Endothelial cell of umbilical vein (primary cell): ENCODE data around the gene GDPD3. TPM values are rescaled to one million over a fixed set of nuclear protein-coding genes. Genes with fewer than 3 reads are reported as not detected.

Experiments
- BruUV-seq: library from RNA; stranded (reverse); fragments of 400-500 nt; replicated peaks from 2 replicates; lab custom pipeline; 2021; lab: Mats Ljungman, UMichigan
- CTCF ChIA-PET: fragments of 300-600, 350-600 bp; sonication (Branson Sonifier 250); formaldehyde crosslinking; loops from one replicate; lab custom pipeline; 2021; ENCODE audit warnings: antibody characterized with exemption, inconsistent platforms; lab: Charles Lee
- POLR2A ChIA-PET: fragments of 300-600, 350-600 bp; sonication (Branson Sonifier 250); formaldehyde crosslinking; loops from one replicate; lab custom pipeline; 2021; ENCODE audit warnings: antibody characterized with exemption, inconsistent platforms; lab: Charles Lee
- DNase-seq: peaks from one replicate; pipeline ENCODE4 v3.0.0-alpha.2; 2011; ENCODE audit warnings: low read depth, low spot score
- FAIRE-seq: peaks from 2 replicates; lab custom pipeline; 2011; peaks lifted over from hg19 to GRCh38; lab: Jason Lieb, UNC
- H2AFZ ChIP-seq: 2 replicates; pipeline ENCODE4 v1.6.0; 2012; ENCODE audit warnings: low read depth, low read length, control low read depth, inconsistent platforms
- H3K27ac ChIP-seq: 2 replicates; pipeline ENCODE4 v1.5.1; 2011; ENCODE audit warnings: low read depth, mild to moderate bottlenecking, control low read depth, low read length, moderate library complexity; ENCODE audit not compliant: insufficient read depth
- H3K27me3 ChIP-seq, 2 experiments: 2 replicates each; pipeline versions ENCODE4 v1.6.0 to v1.6.1; 2011; ENCODE audit warnings: low read length in 2 of 2, mixed read lengths in 1 of 2; ENCODE audit not compliant: control insufficient read depth in 2 of 2, insufficient read depth in 2 of 2
- H3K36me3 ChIP-seq, 2 experiments: 2 replicates in 1 of 2; 3 replicates in 1 of 2; pipeline ENCODE4 v1.5.1; 2011; ENCODE audit warnings: low read length in 2 of 2, mild to moderate bottlenecking in 1 of 2, moderate library complexity in 1 of 2; ENCODE audit not compliant: control insufficient read depth in 2 of 2, insufficient read depth in 2 of 2; ENCODE audit errors: extremely low read depth in 1 of 2
- H3K4me1 ChIP-seq: 3 replicates; pipeline ENCODE4 v1.5.1; 2011; ENCODE audit warnings: mild to moderate bottlenecking, low read length; ENCODE audit not compliant: control insufficient read depth, insufficient read depth; ENCODE audit errors: extremely low read depth
- H3K4me2 ChIP-seq: 2 replicates; pipeline ENCODE4 v1.6.1; 2011; ENCODE audit warnings: low read length, control low read depth, mixed read lengths; ENCODE audit not compliant: insufficient read depth
- H3K4me3 ChIP-seq, 3 experiments: fragments of 200-600 bp in 1 of 3; sonication (generic), shearing (Covaris generic) in 1 of 3; replicated peaks in 1 of 3; 2 replicates each; pipeline ENCODE4 v1.5.1; 2011 to 2016; ENCODE audit warnings: control low read depth in 3 of 3, low read length in 3 of 3, mild to moderate bottlenecking in 2 of 3, inconsistent platforms in 1 of 3, low read depth in 1 of 3, moderate library complexity in 1 of 3; ENCODE audit not compliant: insufficient read depth in 1 of 3
- H3K79me2 ChIP-seq: 2 replicates; pipeline ENCODE4 v1.6.0; 2012; ENCODE audit warnings: low read length, inconsistent platforms; ENCODE audit not compliant: control insufficient read depth, insufficient read depth
- H3K9ac ChIP-seq: replicated peaks from 2 replicates; pipeline ENCODE3; 2011; ENCODE audit warnings: low read length, control low read depth; ENCODE audit not compliant: insufficient read depth; ENCODE audit errors: extremely low read depth
- H3K9me1 ChIP-seq: replicated peaks from 3 replicates; pipeline ENCODE4 v1.6.0; 2011; ENCODE audit warnings: mild to moderate bottlenecking, low read length; ENCODE audit not compliant: control insufficient read depth, insufficient read depth; ENCODE audit errors: extremely low read depth
- H3K9me3 ChIP-seq: replicated peaks from 2 replicates; pipeline ENCODE4 v1.5.1; 2012; ENCODE audit warnings: low read length, inconsistent platforms; ENCODE audit not compliant: control insufficient read depth, insufficient read depth
- H4K20me1 ChIP-seq: replicated peaks from 2 replicates; pipeline ENCODE3; 2011; ENCODE audit warnings: mild to moderate bottlenecking, low read length; ENCODE audit not compliant: control insufficient read depth, insufficient read depth; ENCODE audit errors: extremely low read depth
- CTCF ChIP-seq, 2 donors: IDR thresholded peaks; 1 replicate in 1 of 2; 2 replicates in 1 of 2; pipeline ENCODE4 v1.5.1; 2011; ENCODE audit warnings: low read length in 2 of 2, mild to moderate bottlenecking in 2 of 2, moderate library complexity in 2 of 2, control low read depth in 1 of 2, inconsistent platforms in 1 of 2, low read depth in 1 of 2; ENCODE audit not compliant: insufficient read depth in 1 of 2; ENCODE audit errors: extremely low read depth in 1 of 2
- EZH2 ChIP-seq: IDR thresholded peaks from 2 replicates; pipeline ENCODE4 v1.6.1; 2012; ENCODE audit warnings: borderline replicate concordance, low read depth, mild to moderate bottlenecking, moderate library complexity, low read length, inconsistent platforms; ENCODE audit not compliant: severe bottlenecking
- FOS ChIP-seq: IDR thresholded peaks from 2 replicates; pipeline ENCODE4 v1.6.1; 2011; ENCODE audit warnings: mild to moderate bottlenecking, low read length, moderate library complexity, borderline replicate concordance; ENCODE audit not compliant: insufficient read depth
- GATA2 ChIP-seq: IDR thresholded peaks from 2 replicates; pipeline ENCODE4 v1.7.0; 2011; ENCODE audit warnings: low read depth, mild to moderate bottlenecking, moderate library complexity, mixed read lengths, low read length; ENCODE audit not compliant: insufficient read length, insufficient read depth
- JUN ChIP-seq: IDR thresholded peaks from 2 replicates; pipeline ENCODE4 v1.6.1; 2011; ENCODE audit warnings: borderline replicate concordance, low read depth; ENCODE audit not compliant: insufficient read length, insufficient read depth
- POLR2AphosphoS5 ChIP-seq: IDR thresholded peaks from 2 replicates; pipeline ENCODE4 v1.6.1; 2012; ENCODE audit warnings: low read depth, mild to moderate bottlenecking, control low read depth, low read length, moderate library complexity; ENCODE audit not compliant: insufficient read depth
- dilution Hi-C: fragments of 300-500 bp; cut with MboI; formaldehyde crosslinking; loops from one replicate; pipeline ENCODE4 v1.15.0; 2019; ENCODE audit warnings: low sequenced_read_pairs; ENCODE audit not compliant: extremely low pct_ligation_motif_present
- intact Hi-C: fragments of 100-400 bp; cut with micrococcal nuclease; formaldehyde crosslinking; loops from one replicate; pipeline ENCODE4 v1.10.0; 2022
- polyA plus RNA-seq, 4 experiments: library from polyadenylated mRNA; depleted of rRNA in 3 of 4; stranded (reverse) in 3 of 4; unstranded in 1 of 4; fragments of >200 nt; gene quantifications; 2 replicates each; pipeline versions ENCODE4 v1.2.1 to v1.2.3, GENCODE V29; 2011 to 2012; ENCODE audit warnings: missing spikeins in 1 of 4
- total RNA-seq: library from RNA; stranded (reverse); gene quantifications from 2 replicates; pipeline ENCODE4 v1.2.3, GENCODE V29; 2021

The GDPD3 gene
- total and polyA plus RNA-seq, 2 donors (not counting 3 experiments of a cell fraction or from before 2014, with no cell fraction given) = 8.0 to 18.6 TPM

DNA sequence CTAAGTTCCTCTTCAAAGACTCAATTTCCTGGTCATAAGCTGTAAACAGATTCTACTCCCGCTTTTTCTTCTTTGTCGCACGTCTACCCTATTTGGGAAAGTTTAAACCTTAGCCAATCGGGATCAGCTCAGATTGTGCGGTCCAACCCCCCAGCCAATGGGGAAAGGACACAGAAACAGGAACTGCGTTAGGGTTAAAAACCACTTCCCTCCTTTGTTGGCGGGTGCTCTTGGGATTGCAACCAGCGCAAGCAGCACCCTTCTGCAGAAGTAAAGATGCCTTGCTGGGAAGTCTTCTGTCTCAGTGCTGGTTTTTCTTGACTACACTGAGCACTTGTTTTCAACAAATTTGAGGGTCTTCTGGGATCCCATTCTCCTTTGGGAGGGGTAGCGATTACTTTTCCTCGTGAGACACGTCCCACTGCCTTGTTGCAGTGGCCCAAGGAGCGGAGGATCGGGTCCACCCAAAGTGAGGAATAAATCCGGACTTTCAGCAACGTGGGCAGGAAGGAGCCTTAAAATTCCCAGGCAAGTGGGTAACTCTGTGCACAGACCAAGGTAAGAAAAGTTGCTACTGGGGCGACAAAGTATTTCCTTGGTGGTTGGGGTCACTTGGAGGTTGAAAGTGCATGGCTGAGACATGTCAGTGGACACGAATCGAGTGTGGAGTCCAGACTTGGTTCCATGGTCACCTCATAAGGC lies 16.3 kb downstream of the GDPD3 start:
- CTCF ChIA-PET = interaction anchor here (1.7 kb wide), 1 partner anchor 16 kb away, joined by 7 read pairs; no protein-coding TSS in a partner anchor
- Histone ChIP-seq H3K4me1 (peaks cover 16% of the 10 kb centered on the region), H3K27me3 (no peaks in the 10 kb centered on the region), H3K4me3 (no peak overlapping the region), H3K9ac (no peak overlapping the region), H3K27ac (no peak overlapping the region), H3K79me2 (no peaks in the 10 kb centered on the region), H3K9me1 (no peaks in the 10 kb centered on the region), H3K4me2 (no peak overlapping the region), H3K36me3 (peaks cover 0 to 8% of the 10 kb centered on the region in 2 experiments), H2AFZ (no peak overlapping the region), H4K20me1 (no peaks in the 10 kb centered on the region), H3K9me3 (peaks cover 3% of the 10 kb centered on the region)
- no TSS peak for BruUV-seq
- POLR2A ChIA-PET = no interaction called here
- dilution Hi-C loops (no loop called here), intact Hi-C loops (loop anchor here (1.0 to 10.0 kb wide), 3 partner anchors 26 to 558 kb away; partner anchors contain the start of genes FBRS, MAPK3, PRR14 and ZNF771)
- FAIRE-seq (no peak), DNase-seq (peak; percentile 24)
- no peak for TF ChIP-seq POLR2AphosphoS5
- TF ChIP-seq CTCF (IDR thresholded peaks at IDR 0.05; ENCODE audit: extremely low read depth in 1 of 2, insufficient read depth in 1 of 2, low read depth in 1 of 2, low read length in 2 of 2) = no peak
- TF ChIP-seq EZH2 = no peak
- TF ChIP-seq GATA2 = no peak
- no peak for TF ChIP-seq FOS
- TF ChIP-seq JUN = no peak
